ENCODE results near the gene CCT5. TPM values are rescaled to one million over a fixed set of nuclear protein-coding genes. Genes with fewer than 3 reads are reported as not detected.

Gene CCT5
- total and polyA plus RNA-seq, 4 experiments from 2014 or later, result 92.7 to 236 (median 148) TPM

DNA sequence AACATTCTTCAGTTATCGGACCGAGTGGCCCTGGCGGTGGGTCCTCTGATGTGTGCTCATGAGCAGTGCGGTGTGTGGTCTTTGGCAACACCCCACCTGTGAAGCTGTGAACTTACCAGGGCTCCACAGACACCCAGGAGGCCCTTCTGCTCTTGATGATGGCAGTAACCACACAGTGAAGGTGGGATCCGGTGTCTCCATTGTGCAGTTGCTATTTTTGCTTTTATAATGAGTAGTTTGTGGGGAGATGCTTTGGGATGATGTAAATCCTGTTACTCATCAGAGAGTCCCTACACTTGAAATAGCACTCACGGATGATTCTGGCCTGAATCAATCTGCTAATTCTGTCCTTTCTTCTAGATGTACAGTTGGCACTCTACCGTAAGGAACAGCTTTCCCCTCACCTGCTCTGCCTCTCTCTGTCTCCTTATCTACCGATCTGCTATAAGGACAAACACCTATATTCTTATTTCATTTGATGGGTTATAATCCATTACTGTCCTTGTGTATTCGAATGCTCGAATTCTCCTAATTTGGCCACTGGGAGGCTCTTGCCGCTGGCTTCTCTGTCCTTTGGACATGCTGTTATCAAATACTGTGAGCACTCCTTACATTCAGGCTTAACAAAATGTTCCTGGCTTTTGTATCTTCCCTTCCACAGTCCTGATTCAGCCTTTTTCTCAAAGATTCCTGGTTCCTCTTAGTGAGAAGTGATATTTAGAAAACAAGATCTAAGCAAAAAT is 20.6 kb upstream of the CCT5 start:
- Mint-ChIP-seq H3K4me3 (no peak overlapping the region), H3K9me3 (peaks cover 0 to 14% (median 8%) of the 10 kb centered on the region in 8 donors), H3K27ac (peak overlapping the region in 2 of 7 donors; percentile 7 to 60), H3K27me3 (no peaks in the 10 kb centered on the region), H3K4me1 (no peaks in the 10 kb centered on the region), H3K36me3 (peaks cover 27 to 61% of the 10 kb centered on the region in 2 donors)
- intact Hi-C loops (cut with micrococcal nuclease), result no loop called here
- no peak overlapping the region for H3K4me3 ChIP-seq (ENCODE audit: low read length in 2 of 2)
- no peak for DNase-seq
- H3K27ac ChIP-seq (ENCODE audit: low read depth, low read length), result no peak overlapping the region
- CTCF ChIA-PET (ENCODE audit: partially characterized antibody), result no interaction called here
- H3K9me3 ChIP-seq (ENCODE audit: control insufficient read depth in 1 of 2, low read length in 2 of 2), result no peaks in the 10 kb centered on the region
- H3K36me3 ChIP-seq (ENCODE audit: insufficient read depth, low read length), result no peaks in the 10 kb centered on the region
- no peaks in the 10 kb centered on the region for H3K4me1 ChIP-seq (ENCODE audit: insufficient read depth, low read length)
- H3K27me3 ChIP-seq (ENCODE audit: insufficient read depth, low read length), result no peaks in the 10 kb centered on the region
- POLR2A ChIA-PET (ENCODE audit: partially characterized antibody), result no interaction called here

DNA sequence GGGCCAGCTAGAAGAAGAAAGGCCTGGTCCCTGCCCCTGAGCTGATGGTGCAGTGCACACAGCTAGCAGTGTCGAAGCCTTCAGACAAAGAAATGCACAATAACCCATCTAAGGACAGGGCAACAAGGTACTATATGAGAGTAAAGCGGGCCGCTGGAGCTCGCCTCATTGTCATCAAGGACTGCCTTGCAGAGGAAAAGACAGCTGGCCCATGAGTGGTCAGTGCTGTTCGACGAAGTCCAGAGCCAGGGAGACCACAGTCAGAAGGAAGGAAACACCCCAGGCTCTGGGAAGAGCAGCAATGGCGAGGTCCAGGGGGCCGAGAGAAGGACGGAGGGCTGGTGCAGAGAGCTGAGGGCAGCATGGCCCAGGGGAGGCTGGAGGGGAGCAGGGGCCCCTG is 17.7 kb upstream of the CCT5 start:
- intact Hi-C loops (cut with micrococcal nuclease), result no loop called here
- Mint-ChIP-seq H3K4me3 (no peak overlapping the region), H3K27ac (no peak overlapping the region), H3K4me1 (peaks cover 0 to 3% (median under 1%) of the 10 kb centered on the region in 4 donors), H3K36me3 (peaks cover 39 to 46% of the 10 kb centered on the region in 2 donors), H3K27me3 (no peaks in the 10 kb centered on the region), H3K9me3 (no peaks in the 10 kb centered on the region)
- H3K4me1 ChIP-seq (ENCODE audit: insufficient read depth, low read length), result no peaks in the 10 kb centered on the region
- H3K27me3 ChIP-seq (ENCODE audit: insufficient read depth, low read length), result no peaks in the 10 kb centered on the region
- H3K36me3 ChIP-seq (ENCODE audit: insufficient read depth, low read length), result peaks cover 8% of the 10 kb centered on the region
- no peak for DNase-seq
- H3K9me3 ChIP-seq (ENCODE audit: control insufficient read depth in 1 of 2, low read length in 2 of 2), result no peaks in the 10 kb centered on the region
- no peak overlapping the region for H3K27ac ChIP-seq (ENCODE audit: low read depth, low read length)
- no peak overlapping the region for H3K4me3 ChIP-seq (ENCODE audit: low read length in 2 of 2)
- ChIA-PET CTCF (ENCODE audit: partially characterized antibody) (interaction anchor here (1.7 kb wide), 1 partner anchor 10 kb away, joined by 3 read pairs; no protein-coding TSS in a partner anchor), POLR2A (ENCODE audit: partially characterized antibody) (no interaction called here)

DNA sequence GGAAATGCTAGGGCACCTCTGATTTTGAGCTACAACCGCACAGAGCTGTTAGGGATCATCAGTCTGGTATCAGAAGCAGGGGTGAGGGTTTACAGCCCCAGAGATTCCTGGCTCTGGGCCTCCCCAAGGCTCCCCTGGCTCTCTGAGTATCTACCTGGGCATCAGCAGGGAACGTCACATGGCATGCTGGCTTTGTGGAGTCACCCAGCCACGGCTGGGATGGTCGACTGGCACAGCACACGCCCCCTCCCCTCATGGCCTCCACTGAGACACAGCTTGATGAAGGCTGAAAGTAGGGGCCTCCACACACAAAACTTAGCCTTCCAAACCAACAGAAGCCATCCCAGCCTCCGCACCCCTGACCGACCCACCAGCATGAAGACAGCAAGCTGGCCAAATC is 17.1 kb upstream of the CCT5 start:
- no peak overlapping the region for H3K27ac Mint-ChIP-seq
- Histone ChIP-seq H3K27me3 (ENCODE audit: insufficient read depth, low read length) (no peaks in the 10 kb centered on the region), H3K9me3 (ENCODE audit: control insufficient read depth in 1 of 2, low read length in 2 of 2) (no peaks in the 10 kb centered on the region), H3K4me3 (ENCODE audit: low read length in 2 of 2) (no peak overlapping the region), H3K27ac (ENCODE audit: low read depth, low read length) (no peak overlapping the region), H3K4me1 (ENCODE audit: insufficient read depth, low read length) (no peaks in the 10 kb centered on the region), H3K36me3 (ENCODE audit: insufficient read depth, low read length) (peaks cover 8% of the 10 kb centered on the region)
- no peak overlapping the region for H3K4me3 Mint-ChIP-seq
- intact Hi-C loops (cut with micrococcal nuclease), result no loop called here
- peaks cover 40 to 48% of the 10 kb centered on the region in 2 donors for H3K36me3 Mint-ChIP-seq
- H3K27me3 Mint-ChIP-seq, result no peaks in the 10 kb centered on the region
- DNase-seq, result no peak
- POLR2A ChIA-PET (ENCODE audit: partially characterized antibody), result no interaction called here
- CTCF ChIA-PET (ENCODE audit: partially characterized antibody), result no interaction called here
- no peaks in the 10 kb centered on the region for H3K9me3 Mint-ChIP-seq
- H3K4me1 Mint-ChIP-seq, result peaks cover 0 to 3% (median 1%) of the 10 kb centered on the region in 4 donors

DNA sequence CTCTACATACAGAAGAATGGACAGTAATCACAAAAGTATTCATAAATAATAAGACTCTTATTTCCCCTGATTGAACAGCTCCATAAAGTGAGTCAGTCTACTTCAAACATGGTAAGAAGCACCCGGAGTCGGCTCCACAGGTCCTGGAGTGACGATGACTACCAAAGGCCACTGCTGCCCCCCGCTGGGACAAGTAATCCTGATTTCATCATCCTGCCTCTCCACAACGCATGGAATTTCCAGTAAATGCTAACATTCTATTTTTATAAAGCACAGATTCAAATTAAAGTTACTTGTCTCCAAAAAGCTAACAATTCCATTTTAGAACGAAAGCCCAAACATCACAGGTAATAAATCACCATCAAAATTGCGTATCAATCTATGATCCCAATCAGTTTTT is 16.6 kb upstream of the CCT5 start:
- H3K4me1 Mint-ChIP-seq, result peaks cover 0 to 3% (median 1%) of the 10 kb centered on the region in 4 donors
- H3K27ac ChIP-seq (ENCODE audit: low read depth, low read length), result no peak overlapping the region
- H3K4me1 ChIP-seq (ENCODE audit: insufficient read depth, low read length), result no peaks in the 10 kb centered on the region
- peaks cover 44 to 50% of the 10 kb centered on the region in 2 donors for H3K36me3 Mint-ChIP-seq
- CTCF ChIA-PET (ENCODE audit: partially characterized antibody), result no interaction called here
- POLR2A ChIA-PET (ENCODE audit: partially characterized antibody), result no interaction called here
- H3K4me3 ChIP-seq (ENCODE audit: low read length in 2 of 2), result no peak overlapping the region
- no peaks in the 10 kb centered on the region for H3K9me3 ChIP-seq (ENCODE audit: control insufficient read depth in 1 of 2, low read length in 2 of 2)
- no peak for DNase-seq
- H3K9me3 Mint-ChIP-seq, result no peaks in the 10 kb centered on the region
- H3K27me3 ChIP-seq (ENCODE audit: insufficient read depth, low read length), result no peaks in the 10 kb centered on the region
- H3K4me3 Mint-ChIP-seq, result no peak overlapping the region
- no peak overlapping the region for H3K27ac Mint-ChIP-seq
- no peaks in the 10 kb centered on the region for H3K27me3 Mint-ChIP-seq
- intact Hi-C loops (cut with micrococcal nuclease), result no loop called here
- H3K36me3 ChIP-seq (ENCODE audit: insufficient read depth, low read length), result peaks cover 8% of the 10 kb centered on the region

DNA sequence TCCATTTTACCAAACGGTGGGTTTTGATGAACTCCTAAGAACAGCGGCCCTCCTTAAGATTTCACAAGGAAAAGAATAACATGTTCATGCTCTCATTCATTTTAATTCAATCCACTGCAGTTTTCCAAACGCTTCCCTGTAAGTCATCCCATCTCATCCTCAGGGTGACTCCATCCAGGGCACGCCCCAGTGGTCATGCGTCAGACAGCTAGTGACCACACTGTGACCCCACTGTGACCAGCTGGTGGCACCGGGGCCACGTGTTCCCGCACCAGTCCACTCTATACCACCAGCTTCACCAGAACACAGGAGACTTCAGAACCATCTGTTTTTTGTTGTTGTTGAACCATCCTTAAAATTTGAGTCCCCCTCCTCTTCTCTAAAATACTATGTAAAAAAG is 14.7 kb upstream of the CCT5 start:
- Histone ChIP-seq H3K9me3 (ENCODE audit: control insufficient read depth in 1 of 2, low read length in 2 of 2) (no peaks in the 10 kb centered on the region), H3K4me1 (ENCODE audit: insufficient read depth, low read length) (no peaks in the 10 kb centered on the region), H3K27me3 (ENCODE audit: insufficient read depth, low read length) (no peaks in the 10 kb centered on the region), H3K4me3 (ENCODE audit: low read length in 2 of 2) (no peak overlapping the region), H3K36me3 (ENCODE audit: insufficient read depth, low read length) (peaks cover 8% of the 10 kb centered on the region), H3K27ac (ENCODE audit: low read depth, low read length) (no peak overlapping the region)
- Mint-ChIP-seq H3K27ac (no peak overlapping the region), H3K4me1 (peaks cover 0 to 3% (median 1%) of the 10 kb centered on the region in 4 donors), H3K4me3 (no peak overlapping the region), H3K9me3 (no peaks in the 10 kb centered on the region), H3K27me3 (no peaks in the 10 kb centered on the region), H3K36me3 (peaks cover 40 to 41% of the 10 kb centered on the region in 2 donors)
- DNase-seq, result no peak
- intact Hi-C loops (cut with micrococcal nuclease), result no loop called here
- ChIA-PET POLR2A (ENCODE audit: partially characterized antibody) (no interaction called here), CTCF (ENCODE audit: partially characterized antibody) (no interaction called here)

DNA sequence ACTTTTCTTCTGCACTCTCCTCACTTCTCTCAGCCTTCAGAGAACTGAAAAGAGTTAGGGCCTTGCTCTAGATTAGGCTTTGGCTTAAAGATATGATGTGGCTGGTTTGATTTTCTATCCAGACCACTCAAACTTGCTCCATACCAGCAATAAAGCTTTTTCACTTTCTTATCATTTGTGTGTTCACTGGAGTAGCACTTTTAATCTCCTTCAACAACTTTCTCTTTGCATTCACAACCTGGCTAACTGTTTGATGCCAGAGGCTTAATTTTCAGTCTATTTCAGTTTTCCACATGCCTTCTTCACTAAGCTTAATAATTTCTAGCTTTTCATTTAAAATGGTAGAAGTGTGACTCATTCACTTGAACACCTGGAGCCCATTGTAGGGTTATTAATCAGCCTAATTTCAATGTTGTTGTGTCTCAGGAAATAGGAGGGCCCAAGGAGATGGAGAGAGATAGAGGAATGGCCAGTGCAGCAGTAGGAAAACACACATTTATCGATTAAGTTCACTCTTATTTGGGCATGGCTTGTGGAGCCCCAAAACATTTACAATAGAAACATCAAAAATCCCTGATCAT is 6.3 kb upstream of the CCT5 start:
- DNase-seq, result no peak
- Mint-ChIP-seq H3K4me1 (peaks cover 3 to 12% (median 9%) of the 10 kb centered on the region in 4 donors), H3K36me3 (peaks cover under 1 to 4% of the 10 kb centered on the region in 2 donors), H3K27ac (no peak overlapping the region), H3K4me3 (no peak overlapping the region), H3K27me3 (no peaks in the 10 kb centered on the region), H3K9me3 (no peaks in the 10 kb centered on the region)
- H3K4me1 ChIP-seq (ENCODE audit: insufficient read depth, low read length), result peaks cover 8% of the 10 kb centered on the region
- intact Hi-C loops (cut with micrococcal nuclease), result no loop called here
- no peak overlapping the region for H3K4me3 ChIP-seq (ENCODE audit: low read length in 2 of 2)
- ChIA-PET POLR2A (ENCODE audit: partially characterized antibody) (no interaction called here), CTCF (ENCODE audit: partially characterized antibody) (no interaction called here)
- no peaks in the 10 kb centered on the region for H3K9me3 ChIP-seq (ENCODE audit: control insufficient read depth in 1 of 2, low read length in 2 of 2)
- no peaks in the 10 kb centered on the region for H3K27me3 ChIP-seq (ENCODE audit: insufficient read depth, low read length)
- H3K27ac ChIP-seq (ENCODE audit: low read depth, low read length), result no peak overlapping the region
- H3K36me3 ChIP-seq (ENCODE audit: insufficient read depth, low read length), result no peaks in the 10 kb centered on the region

DNA sequence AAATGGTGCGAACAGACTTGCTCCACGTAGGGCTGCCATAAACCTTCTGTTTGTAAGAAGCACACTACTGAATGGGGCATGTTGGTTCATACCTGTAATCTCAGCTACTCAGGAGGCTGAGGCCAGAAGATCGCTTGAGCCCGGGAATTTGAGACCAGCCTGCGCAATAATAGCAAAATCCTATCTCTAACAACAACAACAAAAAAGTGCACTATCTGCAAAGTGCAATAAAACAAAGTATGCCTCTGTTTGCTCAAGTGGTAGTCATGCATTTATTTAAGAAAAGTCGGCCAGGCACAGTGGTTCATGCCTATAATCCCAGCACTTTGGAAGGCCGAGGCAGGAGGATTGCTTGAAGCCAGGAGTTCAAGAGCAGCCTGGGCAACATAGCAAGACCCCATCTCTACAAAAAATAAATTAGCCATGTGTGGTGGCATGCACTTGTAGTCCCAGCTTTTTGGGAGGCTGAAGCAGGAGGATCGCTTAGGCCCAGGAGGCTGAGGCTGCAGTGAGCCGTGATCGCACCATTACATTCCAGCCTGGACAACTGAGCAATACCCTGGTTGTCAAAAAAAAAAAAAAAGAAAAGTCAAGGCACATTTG is 5.6 kb upstream of the CCT5 start:
- H3K27ac Mint-ChIP-seq, result no peak overlapping the region
- ChIA-PET POLR2A (ENCODE audit: partially characterized antibody) (no interaction called here), CTCF (ENCODE audit: partially characterized antibody) (no interaction called here)
- DNase-seq, result no peak
- H3K27me3 Mint-ChIP-seq, result peaks cover 0 to 3% of the 10 kb centered on the region in 2 donors
- Histone ChIP-seq H3K27me3 (ENCODE audit: insufficient read depth, low read length) (no peaks in the 10 kb centered on the region), H3K9me3 (ENCODE audit: control insufficient read depth in 1 of 2, low read length in 2 of 2) (no peaks in the 10 kb centered on the region), H3K4me3 (ENCODE audit: low read length in 2 of 2) (no peak overlapping the region), H3K4me1 (ENCODE audit: insufficient read depth, low read length) (peaks cover 12% of the 10 kb centered on the region), H3K36me3 (ENCODE audit: insufficient read depth, low read length) (no peaks in the 10 kb centered on the region), H3K27ac (ENCODE audit: low read depth, low read length) (no peak overlapping the region)
- H3K4me3 Mint-ChIP-seq, result no peak overlapping the region
- peaks cover 4 to 19% (median 12%) of the 10 kb centered on the region in 4 donors for H3K4me1 Mint-ChIP-seq
- no peaks in the 10 kb centered on the region for H3K9me3 Mint-ChIP-seq
- intact Hi-C loops (cut with micrococcal nuclease), result no loop called here
- H3K36me3 Mint-ChIP-seq, result peaks cover 0 to 3% of the 10 kb centered on the region in 2 donors
